K562 (cell line): ENCODE measurements around the gene FAM20C. TPM values are rescaled to one million over a fixed set of nuclear protein-coding genes. Genes with fewer than 3 reads are reported as not detected.

ENCODE experiments used
- ATAC-seq: fragments of 200-7000 bp; cut with Tn5 transposase; 3 replicates; pipeline ENCODE4 v1.9.1; 2020; ENCODE audit warnings: moderate library complexity
- BruUV-seq: library from RNA; stranded (reverse); fragments of 400-500 nt; replicated peaks from 2 replicates; lab custom pipeline; 2021; lab: Mats Ljungman, UMichigan
- CTCF ChIA-PET: fragments of 300-600 bp; formaldehyde crosslinking; extraction: SDS; loops from one replicate; lab custom pipeline; 2021; ENCODE audit warnings: low intra/inter-chr PET ratio; lab: Yijun Ruan, JAX
- POLR2A ChIA-PET: fragments of 300-600, 350-650 bp; sonication (Branson Sonifier 250); formaldehyde crosslinking; extraction: SDS; loops from one replicate; lab custom pipeline; 2021; ENCODE audit warnings: antibody characterized with exemption, inconsistent platforms; lab: Yijun Ruan, JAX
- DNase-seq, 4 experiments: peaks; one replicate each; pipeline versions ENCODE4 v3.0.0 to v3.0.0-alpha.2; 2011 to 2018; ENCODE audit warnings: low spot score in 3 of 4, mixed read lengths in 3 of 4; ENCODE audit errors: extremely low read depth in 1 of 4
- FAIRE-seq: peaks from 2 replicates; lab custom pipeline; 2011; peaks lifted over from hg19 to GRCh38; lab: Jason Lieb, UNC
- H2AFZ ChIP-seq: 2 replicates; pipeline ENCODE4 v1.6.0; 2011; ENCODE audit warnings: low read depth, low read length, control low read depth, inconsistent platforms
- H3K27ac ChIP-seq: fragments of 200-600 bp; 3 replicates; pipeline ENCODE4 v1.8.0; 2011; ENCODE audit warnings: low read depth, mild to moderate bottlenecking, control low read depth, inconsistent platforms, low read length, moderate library complexity, mixed read lengths; ENCODE audit errors: extremely low read depth
- H3K27me3 ChIP-seq, 2 experiments: fragments of 300-600 bp in 1 of 2; 2 replicates in 1 of 2; 3 replicates in 1 of 2; pipeline versions ENCODE4 v1.6.0 to v1.8.0; 2011; ENCODE audit warnings: inconsistent platforms in 2 of 2, low read length in 2 of 2, mild to moderate bottlenecking in 1 of 2, mixed read lengths in 1 of 2, moderate library complexity in 1 of 2; ENCODE audit not compliant: control insufficient read depth in 2 of 2, insufficient read depth in 2 of 2
- H3K36me3 ChIP-seq: fragments of 300-600 bp; 3 replicates; pipeline ENCODE4 v1.8.0; 2011; ENCODE audit warnings: mild to moderate bottlenecking, low read length, inconsistent platforms; ENCODE audit not compliant: control insufficient read depth, insufficient read depth
- H3K4me1 ChIP-seq, 2 experiments: fragments of 200-600 bp in 1 of 2; replicated peaks in 1 of 2; 2 replicates in 1 of 2; 3 replicates in 1 of 2; pipeline versions ENCODE4 v1.5.1 to v1.8.0; 2011; ENCODE audit warnings: inconsistent platforms in 2 of 2, low read length in 2 of 2, mild to moderate bottlenecking in 1 of 2, mixed read lengths in 1 of 2, moderate library complexity in 1 of 2; ENCODE audit not compliant: control insufficient read depth in 2 of 2, insufficient read depth in 2 of 2
- H3K4me2 ChIP-seq: 2 replicates; pipeline ENCODE4 v1.6.1; 2011; ENCODE audit warnings: low read length, control low read depth, inconsistent platforms, mixed read lengths; ENCODE audit not compliant: insufficient read depth
- H3K4me3 ChIP-seq: fragments of 200-600 bp; sonication (generic), shearing (Covaris generic); 2 replicates; pipeline ENCODE4 v1.5.1; 2016; ENCODE audit warnings: control low read depth, inconsistent platforms
- H3K79me2 ChIP-seq: fragments of 200-600 bp; 3 replicates; pipeline ENCODE4 v1.8.0; 2011; ENCODE audit warnings: low read length, inconsistent platforms; ENCODE audit not compliant: control insufficient read depth, insufficient read depth
- H3K9ac ChIP-seq, 2 experiments: 2 replicates each; pipeline versions ENCODE4 v1.6.0 to v1.6.1; 2011; ENCODE audit warnings: low read depth in 2 of 2, low read length in 2 of 2, control low read depth in 1 of 2, inconsistent platforms in 1 of 2, mild to moderate bottlenecking in 1 of 2, mixed read lengths in 1 of 2; ENCODE audit not compliant: insufficient read depth in 1 of 2
- H3K9me1 ChIP-seq: one replicate; pipeline ENCODE4 v1.6.0; 2011; ENCODE audit warnings: inconsistent platforms, mild to moderate bottlenecking, low read length, moderate library complexity; ENCODE audit not compliant: control insufficient read depth, insufficient read depth
- H3K9me3 ChIP-seq: replicated peaks from 2 replicates; pipeline ENCODE4 v1.5.1; 2011; ENCODE audit warnings: low read depth, low read length, inconsistent platforms; ENCODE audit not compliant: control insufficient read depth, insufficient read depth
- H4K20me1 ChIP-seq: replicated peaks from 2 replicates; pipeline ENCODE4 v1.6.1; 2011; ENCODE audit warnings: low read length, inconsistent platforms, mixed read lengths; ENCODE audit not compliant: control insufficient read depth, insufficient read depth
- GTF3C2 ChIP-seq: IDR thresholded peaks from 3 replicates; pipeline ENCODE4 v1.6.1; 2011; ENCODE audit warnings: borderline replicate concordance, mild to moderate bottlenecking, moderate library complexity; ENCODE audit not compliant: insufficient read length; ENCODE audit errors: extremely low read depth
- MNT ChIP-seq, 2 experiments: fragments of 450-650 bp; conservative IDR thresholded peaks; 2 replicates each; pipeline ENCODE4 v1.6.1; 2017; ENCODE audit warnings: mild to moderate bottlenecking in 2 of 2, moderate library complexity in 2 of 2
- POLR2AphosphoS2 ChIP-seq: IDR thresholded peaks from 2 replicates; pipeline ENCODE4 v1.6.1; 2012; ENCODE audit warnings: low read length, improper control_type of control experiment
- PREB ChIP-seq: sonication (generic); formaldehyde crosslinking; IDR thresholded peaks from 2 replicates; pipeline ENCODE4 v1.8.1; 2023; ENCODE audit warnings: mild to moderate bottlenecking, missing genetic modification reagents
- RREB1 ChIP-seq: fragments of 250-450 bp; sonication (Bioruptor Pico); IDR thresholded peaks from 2 replicates; pipeline ENCODE4 v1.4.0; 2020
- ZFP91 ChIP-seq: sonication (generic); formaldehyde crosslinking; IDR thresholded peaks from 2 replicates; pipeline ENCODE4 v1.8.0; 2022; ENCODE audit warnings: mild to moderate bottlenecking, missing genetic modification reagents
- ZNF232 ChIP-seq: sonication (generic); formaldehyde crosslinking; IDR thresholded peaks from 2 replicates; pipeline ENCODE4 v1.8.0; 2022; ENCODE audit warnings: mild to moderate bottlenecking, missing genetic modification reagents
- ZNF561 ChIP-seq: fragments of 450-650 bp; formaldehyde crosslinking; conservative IDR thresholded peaks from 2 replicates; pipeline ENCODE4 v1.4.0; 2020; ENCODE audit warnings: mild to moderate bottlenecking, moderate library complexity
- WGBS: fragments of 100-300 bp; shearing (Covaris generic); methylation state at CpG from one replicate; pipeline ENCODE4 v1.1.6; 2016; ENCODE audit warnings: low coverage, mixed read lengths; ENCODE audit not compliant: insufficient coverage; ENCODE audit errors: missing lambda C conversion rate; 5-methylcytosine and 5-hydroxymethylcytosine counted together
- in situ Hi-C: fragments of 300-500 bp; cut with MboI; formaldehyde crosslinking; loops from 4 replicates; pipeline ENCODE4 v1.15.0; 2018; ENCODE audit warnings: inconsistent platforms, mixed read lengths
- intact Hi-C: fragments of 100-400 bp; cut with micrococcal nuclease; formaldehyde crosslinking; loops from 2 replicates; pipeline ENCODE4 v1.14.2; 2022
- polyA plus RNA-seq, 8 experiments: library from polyadenylated mRNA; depleted of rRNA in 4 of 8; stranded (reverse) in 5 of 8; unstranded in 3 of 8; fragments of >200 nt; fragmentation: Nextera tagmentation in 2 of 8; fragmentation: Illumina TruSeq in 1 of 8; extraction: Ambion mirVana in 2 of 8; extraction: Trizol in 1 of 8; gene quantifications; 2 replicates each; pipeline versions ENCODE4 v1.2.1 to v1.2.3, GENCODE V29; 2011 to 2014; ENCODE audit warnings: inconsistent platforms in 1 of 8, missing spikeins in 1 of 8
- total RNA-seq, 7 experiments: library from RNA; depleted of rRNA in 6 of 7; stranded (reverse); fragments of >200 nt in 6 of 7; fragmentation: Illumina TruSeq in 2 of 7; extraction: Trizol in 2 of 7; gene quantifications; 2 replicates each; pipeline versions ENCODE4 v1.2.1 to v1.2.3, GENCODE V29; 2011 to 2021; ENCODE audit warnings: low replicate concordance in 1 of 7

FAM20C gene
- total and polyA plus RNA-seq, 9 of the 15 experiments (the other 6 are each of a cell fraction or from before 2014, with no cell fraction given) = 0.09 TPM; not detected in 8

- H3K4me2 ChIP-seq = no peak overlapping the region
- H3K27me3 ChIP-seq = peaks cover 68 to 95% of the 10 kb centered on the region in 2 experiments
- CTCF ChIA-PET = no interaction called here
- H3K4me3 ChIP-seq = no peak overlapping the region
- ATAC-seq (no peak; the same call in 2 of the 3 replicates), DNase-seq (no peak), FAIRE-seq (no peak)
- POLR2A ChIA-PET = interaction anchor here (1.1 to 1.7 kb wide), 2 partner anchors 10 to 11 kb away, joined by 4 to 6 read pairs; no protein-coding TSS in a partner anchor
- H2AFZ ChIP-seq = no peak overlapping the region
- WGBS = 2% methylated on average over 28 of the region's 28 CpGs
- H3K9me1 ChIP-seq = no peaks in the 10 kb centered on the region
- no peaks in the 10 kb centered on the region for H3K9me3 ChIP-seq
- H3K9ac ChIP-seq = peak overlapping the region in 1 of 2 experiments; percentile 52; a peak in 1 of 4 replicates
- intact Hi-C loops (no loop called here), in situ Hi-C loops (no loop called here)
- H4K20me1 ChIP-seq = peaks cover 20% of the 10 kb centered on the region
- no TSS peak for BruUV-seq
- no peaks in the 10 kb centered on the region for H3K79me2 ChIP-seq
- H3K36me3 ChIP-seq = no peaks in the 10 kb centered on the region
- no peak overlapping the region for H3K27ac ChIP-seq
- H3K4me1 ChIP-seq = peaks cover 0 to 8% of the 10 kb centered on the region in 2 experiments; a peak in 2 of 5 replicates
- no peak for TF ChIP-seq ZNF232 (CRISPR knock-in tag)
- TF ChIP-seq GTF3C2 = no peak
- TF ChIP-seq ZNF561 (CRISPR knock-in tag) = no peak
- TF ChIP-seq POLR2AphosphoS2 = no peak
- no peak for TF ChIP-seq PREB (CRISPR knock-in tag)
- no peak for TF ChIP-seq ZFP91
- TF ChIP-seq RREB1 = no peak
- no peak for TF ChIP-seq MNT (conservative IDR thresholded peaks at IDR 0.05)
These were observed 13.9 kb upstream of the FAM20C start for GRCh38 chr7:178444-178843.
